ENCODE measurements around the gene ATF6. TPM values are rescaled to one million over a fixed set of nuclear protein-coding genes. Genes with fewer than 3 reads are reported as not detected.

Gene ATF6
- total RNA-seq, 1 donor from 2014 or later = 26.5 TPM

- no peak for DNase-seq (ENCODE audit: low spot score)
Observed at GRCh38 chr1:161936786-161937185, 170.7 kb downstream of the ATF6 start.

DNA sequence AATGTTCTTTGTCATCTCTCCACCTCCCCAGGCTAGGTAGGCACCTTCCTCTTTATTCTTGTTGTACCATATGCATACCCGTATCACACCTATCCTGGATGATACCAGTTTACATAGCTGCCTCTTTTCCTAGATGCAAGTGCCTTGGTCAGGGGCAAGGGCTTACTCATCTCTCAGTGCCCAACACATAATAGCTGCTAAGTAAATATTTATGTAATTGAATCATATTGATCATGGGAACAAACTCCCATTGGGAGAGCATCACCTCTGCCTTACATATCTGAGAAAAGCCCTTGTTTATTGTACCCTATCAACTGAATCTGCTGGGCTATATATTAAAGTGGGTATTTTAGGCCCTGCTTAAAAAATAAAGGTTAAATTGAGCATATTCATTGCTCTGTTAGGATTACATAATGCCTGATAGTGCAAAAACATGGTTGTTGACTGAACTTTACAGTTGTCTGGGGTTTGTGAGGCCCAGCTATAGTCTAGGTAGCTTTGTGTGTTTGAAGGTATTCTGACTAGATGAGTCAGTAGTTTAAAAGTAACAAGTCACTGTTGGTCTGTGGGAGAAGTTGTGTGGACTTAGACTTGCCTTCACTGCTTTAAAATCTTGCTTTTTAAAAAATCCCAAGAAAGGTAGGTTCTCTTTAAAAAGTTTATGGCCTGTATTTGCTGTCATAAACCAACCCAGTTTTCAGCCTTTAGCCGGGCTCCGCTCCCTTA lies 174.9 kb downstream of the ATF6 start:
- DNase-seq (ENCODE audit: low spot score) = no peak

GRCh38 chr1:161941726-161942436 lies 175.8 kb downstream of the ATF6 start:
- DNase-seq (ENCODE audit: low spot score) = no peak

- DNase-seq (ENCODE audit: low spot score) = no peak
Observed at GRCh38 chr1:161943737-161944136, 177.6 kb downstream of the ATF6 start.

DNA sequence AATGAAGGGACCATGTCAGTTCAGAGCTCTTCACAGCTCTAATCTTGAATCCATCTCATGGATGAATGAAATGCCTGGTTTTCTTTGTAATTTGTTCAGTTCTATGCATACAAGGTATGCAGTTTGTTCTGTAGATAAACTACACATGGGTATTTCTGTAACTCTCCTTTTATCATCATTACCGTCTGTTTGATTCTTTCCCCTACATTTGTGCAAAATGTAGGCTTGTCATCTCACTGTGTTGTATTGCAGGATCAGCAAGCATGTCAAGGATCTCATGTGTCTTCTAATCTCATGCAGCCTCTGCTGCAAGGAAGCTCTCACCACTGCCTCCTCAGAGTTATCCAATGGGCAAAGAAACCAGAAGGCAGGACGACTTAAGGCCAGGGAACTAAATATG lies 178.3 kb downstream of the ATF6 start:
- DNase-seq (ENCODE audit: low spot score) = no peak

GRCh38 chr1:161945306-161946060 lies 179.4 kb downstream of the ATF6 start:
- DNase-seq (ENCODE audit: low spot score) = no peak

DNA sequence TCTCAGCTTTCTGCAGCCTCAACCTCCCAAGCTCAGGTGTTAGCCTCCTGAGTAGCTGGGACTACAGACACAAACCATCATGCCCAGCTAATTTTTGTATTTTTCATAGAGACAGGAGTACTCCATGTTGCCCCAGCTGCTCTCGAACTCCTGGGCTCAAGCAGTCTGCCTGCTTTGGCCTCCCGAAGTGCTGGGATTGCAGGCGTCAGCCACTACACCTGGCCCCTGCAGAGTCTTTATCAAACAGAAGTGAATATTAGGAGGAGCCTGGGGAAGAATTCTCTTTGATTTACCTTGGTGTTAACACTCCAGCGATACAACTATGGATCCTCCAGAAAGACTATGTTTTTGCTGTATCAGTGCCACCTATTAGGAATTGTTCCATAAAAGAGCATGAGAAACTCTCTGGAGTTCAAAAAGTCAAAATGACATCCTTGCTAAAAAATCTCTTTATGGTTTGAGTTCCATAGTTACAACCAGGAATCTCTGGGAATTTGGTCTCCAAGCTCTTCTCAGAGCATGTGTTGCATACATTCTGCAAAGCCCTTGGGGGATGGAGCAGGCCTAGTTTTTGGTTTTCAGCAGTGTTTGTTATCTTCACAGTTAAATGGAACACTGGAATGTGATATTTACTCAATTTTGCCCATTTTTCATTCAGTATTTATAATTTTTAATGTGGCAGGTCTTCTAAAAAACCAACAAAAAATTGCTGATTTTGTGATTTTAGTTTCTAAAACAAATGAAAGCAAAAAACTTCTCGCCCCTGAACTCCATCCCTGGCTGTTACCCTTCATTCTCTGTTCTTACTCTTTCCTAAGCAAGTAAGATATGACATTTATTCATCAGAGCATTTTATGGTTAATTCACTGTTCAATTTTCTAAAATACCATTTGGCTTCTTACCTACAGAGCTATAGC lies 180.2 kb downstream of the ATF6 start:
- DNase-seq (ENCODE audit: low spot score) = no peak

- DNase-seq (ENCODE audit: low spot score) = no peak
Observed at GRCh38 chr1:161948435-161948834, 182.3 kb downstream of the ATF6 start.

DNA sequence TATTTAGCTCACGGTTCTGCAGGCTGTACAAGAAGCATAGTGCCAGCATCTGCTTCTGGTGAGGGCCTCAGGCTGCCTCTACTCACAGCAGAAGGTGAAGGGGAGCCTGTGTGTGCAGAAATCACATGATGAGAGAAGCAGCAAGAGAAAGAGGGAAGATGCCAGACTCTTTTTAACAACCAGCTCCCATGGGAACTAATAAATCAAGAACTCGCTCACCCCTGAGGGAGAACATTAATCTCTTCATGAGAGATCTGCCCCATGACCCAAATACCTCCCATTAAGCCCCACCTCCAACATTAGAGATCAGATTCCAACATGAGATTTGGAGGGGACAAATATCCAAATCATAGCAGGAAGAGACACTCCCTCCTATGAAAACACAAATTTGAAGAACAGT lies 183.4 kb downstream of the ATF6 start:
- DNase-seq (ENCODE audit: low spot score) = no peak

- DNase-seq (ENCODE audit: low spot score) = no peak
Observed at GRCh38 chr1:161950377-161950776, 184.3 kb downstream of the ATF6 start.

DNA sequence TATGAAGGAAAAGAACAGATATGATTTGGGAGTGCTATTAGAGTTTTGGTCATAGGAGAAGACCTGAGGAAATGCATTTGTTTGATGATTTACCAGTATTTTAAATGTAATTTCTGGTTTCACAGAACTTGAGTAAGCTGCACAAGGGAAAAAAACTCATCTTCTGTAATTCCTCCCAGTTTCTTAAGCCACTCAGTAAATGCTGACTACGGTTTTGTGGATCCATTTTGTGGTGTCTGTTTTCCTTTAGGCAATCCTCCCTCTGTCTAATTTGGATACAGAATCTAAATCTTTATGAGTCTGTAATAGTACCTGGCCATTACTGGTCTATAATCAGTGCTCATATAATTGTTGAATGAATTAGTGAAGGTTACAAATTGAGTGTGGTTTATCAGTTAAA lies 185.5 kb downstream of the ATF6 start:
- DNase-seq (ENCODE audit: low spot score) = no peak

DNA sequence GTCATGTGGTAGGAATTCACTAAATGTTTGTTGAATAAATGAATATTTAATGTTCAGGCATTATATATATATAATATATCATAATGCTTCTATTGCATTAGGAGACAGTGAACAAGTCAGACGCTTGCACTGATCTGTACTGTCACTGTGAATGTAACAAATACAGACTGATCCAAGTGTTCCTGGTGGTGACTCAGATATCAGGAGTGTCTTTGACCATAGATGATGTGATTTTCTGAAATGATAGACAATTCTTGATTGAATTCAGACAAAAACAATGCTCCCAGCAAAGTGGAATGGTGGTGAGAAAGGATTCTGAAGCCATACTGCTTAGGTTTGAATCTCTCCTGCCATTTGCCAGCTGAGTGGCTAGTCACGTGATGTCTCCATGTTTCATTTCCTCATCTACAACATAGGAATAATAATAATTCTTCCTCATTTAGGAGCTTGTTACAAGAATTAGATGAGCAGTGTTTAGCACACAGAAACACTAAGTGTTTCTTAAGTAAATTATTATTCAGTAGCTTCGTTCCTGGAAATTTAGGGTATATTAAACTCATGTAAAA lies 186.6 kb downstream of the ATF6 start:
- DNase-seq (ENCODE audit: low spot score) = no peak

- no peak for DNase-seq (ENCODE audit: low spot score)
Observed at GRCh38 chr1:161953256-161953920, 187.3 kb downstream of the ATF6 start.

GRCh38 chr1:161954050-161954449 lies 187.9 kb downstream of the ATF6 start:
- DNase-seq (ENCODE audit: low spot score) = no peak

- DNase-seq (ENCODE audit: low spot score) = no peak
Observed at GRCh38 chr1:161954466-161954865, 188.3 kb downstream of the ATF6 start.

- no peak for DNase-seq (ENCODE audit: low spot score)
Observed at GRCh38 chr1:161955606-161956005, 189.5 kb downstream of the ATF6 start.

DNA sequence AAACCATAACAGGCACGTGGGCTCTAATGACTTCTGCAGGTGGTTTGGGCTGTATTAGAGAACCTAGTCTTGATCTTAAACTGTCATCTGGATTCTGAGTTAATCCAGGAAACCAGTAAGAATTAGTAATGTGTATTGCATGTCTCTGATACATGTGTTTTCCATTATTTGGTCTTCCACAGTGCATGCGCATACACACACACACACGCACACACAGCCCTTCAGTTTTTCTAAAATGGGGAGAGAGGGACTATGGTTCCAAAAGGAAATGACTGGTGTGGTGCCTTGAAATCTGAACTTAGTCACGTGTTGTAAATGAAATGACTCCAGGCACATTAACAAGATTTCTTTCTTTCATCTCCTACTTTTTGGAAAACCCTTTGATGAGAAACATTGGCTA lies 190.0 kb downstream of the ATF6 start:
- DNase-seq (ENCODE audit: low spot score) = no peak

DNA sequence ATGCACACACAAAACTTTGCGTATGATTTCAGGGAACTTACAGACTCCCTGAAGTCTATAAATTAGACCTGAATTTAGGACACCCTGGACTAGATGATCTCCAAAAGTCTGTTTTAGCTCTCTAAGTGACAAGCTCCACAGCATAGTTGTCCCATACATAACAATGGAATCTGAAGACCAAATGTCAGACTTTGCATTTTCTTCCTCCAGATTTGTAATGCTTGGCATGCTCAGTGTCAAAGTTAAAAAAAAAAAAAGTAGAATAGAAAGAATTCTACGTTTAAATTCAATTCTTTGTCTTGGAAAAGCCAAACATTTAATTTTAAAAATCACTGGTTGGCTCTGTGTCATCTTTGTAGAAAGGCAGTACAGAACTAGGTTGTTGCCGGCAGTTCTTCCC lies 190.8 kb downstream of the ATF6 start:
- DNase-seq (ENCODE audit: low spot score) = no peak

GRCh38 chr1:161958425-161958824 lies 192.3 kb downstream of the ATF6 start:
- DNase-seq (ENCODE audit: low spot score) = no peak
